NCI-H82 treated with DMSO at 0.1 percent for 48 hours (cell line): Measurements from ENCODE around the gene DLX1.

Experiments
- DNase-seq: peaks from one replicate; lab custom pipeline; 2025; ENCODE audit not compliant: unreplicated experiment; lab: John Stamatoyannopoulos, UW

DLX1 gene

GRCh38 chr2:172096626-172097547 is 11.6 kb downstream of the DLX1 start:
- no peak for DNase-seq

- no peak for DNase-seq
Measured at GRCh38 chr2:172097557-172098131, 12.3 kb downstream of the DLX1 start.

- no peak for DNase-seq
Measured at GRCh38 chr2:172098287-172098649, 13.0 kb downstream of the DLX1 start.

GRCh38 chr2:172098650-172099471 is 13.6 kb downstream of the DLX1 start:
- no peak for DNase-seq

GRCh38 chr2:172099472-172100079 is 14.3 kb downstream of the DLX1 start:
- no peak for DNase-seq

GRCh38 chr2:172100080-172100934 is 15.0 kb downstream of the DLX1 start:
- DNase-seq, result no peak

- no peak for DNase-seq
Measured at GRCh38 chr2:172100935-172101820, 15.9 kb downstream of the DLX1 start.

- no peak for DNase-seq
Measured at GRCh38 chr2:172101821-172102390, 16.6 kb downstream of the DLX1 start.

- DNase-seq, result peak; percentile 91
Measured at GRCh38 chr2:172102391-172103359, 17.4 kb downstream of the DLX1 start, which contains the start of gene DLX2. Gene DLX2 (minus strand): TSS chr2:172102900. CDS start chr2:172102538, 362 bp downstream.

- peak; percentile 41 for DNase-seq
Measured at GRCh38 chr2:172103471-172104272, 18.4 kb downstream of the DLX1 start.

- DNase-seq, result no peak
Measured at GRCh38 chr2:172105471-172106107, 20.3 kb downstream of the DLX1 start.

GRCh38 chr2:172106108-172106961 is 21.0 kb downstream of the DLX1 start:
- no peak for DNase-seq

GRCh38 chr2:172107690-172108586 is 22.6 kb downstream of the DLX1 start:
- DNase-seq, result no peak

- DNase-seq, result no peak
Measured at GRCh38 chr2:172108587-172108930, 23.3 kb downstream of the DLX1 start.
